Measurements from ENCODE around the gene FAM114A2. TPM values are rescaled to one million over a fixed set of nuclear protein-coding genes. Genes with fewer than 3 reads are reported as not detected.
"Not testable (repeated sequence)": the region's sequence is repeated elsewhere in the genome, so short reads cannot be mapped to it uniquely, and the experiment has no call there.

Gene FAM114A2
- total RNA-seq, 2 experiments from 2014 or later: 16.5 to 33.2 TPM

- CTCF ChIA-PET (ENCODE audit: unreplicated experiment): no interaction called here
- TF ChIP-seq CTCF (conservative IDR thresholded peaks at IDR 0.05; ENCODE audit: low read length): no peak
- TF ChIP-seq EZH2phosphoT487 (IDR thresholded peaks at IDR 0.05; ENCODE audit: borderline replicate concordance, low read depth, low read length): no peak
- Histone ChIP-seq H3K9me3 (ENCODE audit: low read length) (no peaks in the 10 kb centered on the region), H2AFZ (ENCODE audit: low read length) (no peak overlapping the region), H3K9me2 (ENCODE audit: insufficient read depth, low read length) (no peaks in the 10 kb centered on the region), H3K36me3 (ENCODE audit: insufficient read depth, low read length) (peaks cover 25% of the 10 kb centered on the region; the same call in 1 of the 2 replicates), H3K79me2 (ENCODE audit: insufficient read depth, low read depth, low read length) (no peaks in the 10 kb centered on the region), H3K4me3 (ENCODE audit: low read depth, low read length, poor library complexity, severe bottlenecking) (no peak overlapping the region), H4K20me1 (ENCODE audit: insufficient read depth, low read length) (no peaks in the 10 kb centered on the region), H3K4me1 (ENCODE audit: insufficient read depth, low read length, poor library complexity, severe bottlenecking) (no peaks in the 10 kb centered on the region), H3K4me2 (ENCODE audit: low read length) (no peak overlapping the region), H3K27ac (ENCODE audit: low read depth, low read length, poor library complexity, severe bottlenecking) (no peak overlapping the region)
- intact Hi-C loops (cut with micrococcal nuclease; ENCODE audit: unreplicated experiment): no loop called here
- no TSS peak for BruUV-seq (replicated peaks)
- no peak for DNase-seq (ENCODE audit: low spot score)
- POLR2A ChIA-PET: interaction anchor here (0.7 to 4.3 kb wide), 3 partner anchors 11 to 64 kb away, joined by 4 to 33 read pairs (median 5); partner anchors contain the start of genes FAM114A2 and MFAP3
Observed at GRCh38 chr5:154025951-154026350, 12.8 kb downstream of the FAM114A2 start.

GRCh38 chr5:154018919-154019318 lies 19.8 kb downstream of the FAM114A2 start:
- CTCF ChIA-PET (ENCODE audit: unreplicated experiment); H3K4me3 ChIP-seq (ENCODE audit: low read depth, low read length, poor library complexity, severe bottlenecking); BruUV-seq (replicated peaks): not testable (repeated sequence)

GRCh38 chr5:154015071-154015693 lies 23.5 kb downstream of the FAM114A2 start:
- no peak for DNase-seq (ENCODE audit: low spot score)
- CTCF ChIA-PET (ENCODE audit: unreplicated experiment): no interaction called here
- no peaks in the 10 kb centered on the region for H3K79me2 ChIP-seq (ENCODE audit: insufficient read depth, low read depth, low read length)
- no peak overlapping the region for H3K4me2 ChIP-seq (ENCODE audit: low read length)
- no peak overlapping the region for H3K27ac ChIP-seq (ENCODE audit: low read depth, low read length, poor library complexity, severe bottlenecking)
- no TSS peak for BruUV-seq (replicated peaks)
- TF ChIP-seq CTCF (conservative IDR thresholded peaks at IDR 0.05; ENCODE audit: low read length): no peak
- no peak for TF ChIP-seq EZH2phosphoT487 (IDR thresholded peaks at IDR 0.05; ENCODE audit: borderline replicate concordance, low read depth, low read length)
- H3K9me2 ChIP-seq (ENCODE audit: insufficient read depth, low read length): no peaks in the 10 kb centered on the region; the same call in 1 of the 2 replicates
- POLR2A ChIA-PET: interaction anchor here (1.1 to 1.5 kb wide), 3 partner anchors 10 to 21 kb away, joined by 3 to 4 read pairs (median 4); no protein-coding TSS in a partner anchor
- H2AFZ ChIP-seq (ENCODE audit: low read length): no peak overlapping the region
- peaks cover 14% of the 10 kb centered on the region for H3K36me3 ChIP-seq (ENCODE audit: insufficient read depth, low read length)
- intact Hi-C loops (cut with micrococcal nuclease; ENCODE audit: unreplicated experiment): no loop called here
- H3K4me3 ChIP-seq (ENCODE audit: low read depth, low read length, poor library complexity, severe bottlenecking): no peak overlapping the region
- no peaks in the 10 kb centered on the region for H4K20me1 ChIP-seq (ENCODE audit: insufficient read depth, low read length)
- no peaks in the 10 kb centered on the region for H3K9me3 ChIP-seq (ENCODE audit: low read length)
- peaks cover 4% of the 10 kb centered on the region for H3K4me1 ChIP-seq (ENCODE audit: insufficient read depth, low read length, poor library complexity, severe bottlenecking)

More at GRCh38 chr5:154018919-154019318, 19.8 kb downstream of the FAM114A2 start:
- H3K27ac ChIP-seq (ENCODE audit: low read depth, low read length, poor library complexity, severe bottlenecking); H3K4me1 ChIP-seq (ENCODE audit: insufficient read depth, low read length, poor library complexity, severe bottlenecking); H3K79me2 ChIP-seq (ENCODE audit: insufficient read depth, low read depth, low read length); H3K9me3 ChIP-seq (ENCODE audit: low read length); intact Hi-C loops (cut with micrococcal nuclease; ENCODE audit: unreplicated experiment); H3K9me2 ChIP-seq (ENCODE audit: insufficient read depth, low read length); DNase-seq (ENCODE audit: low spot score); H3K4me2 ChIP-seq (ENCODE audit: low read length); H2AFZ ChIP-seq (ENCODE audit: low read length); POLR2A ChIA-PET; H4K20me1 ChIP-seq (ENCODE audit: insufficient read depth, low read length): not testable (repeated sequence)
- H3K36me3 ChIP-seq (ENCODE audit: insufficient read depth, low read length): peaks cover 13% of the 10 kb centered on the region

Data from OCI-LY7 (cell line).